ENCODE results near the gene GGCT.
"Not testable (repeated sequence)": the region's sequence is repeated elsewhere in the genome, so short reads cannot be mapped to it uniquely, and the experiment has no call there.

GGCT gene, protein sequence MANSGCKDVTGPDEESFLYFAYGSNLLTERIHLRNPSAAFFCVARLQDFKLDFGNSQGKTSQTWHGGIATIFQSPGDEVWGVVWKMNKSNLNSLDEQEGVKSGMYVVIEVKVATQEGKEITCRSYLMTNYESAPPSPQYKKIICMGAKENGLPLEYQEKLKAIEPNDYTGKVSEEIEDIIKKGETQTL

GRCh38 chr7:30504301-30505173 is at the start of gene GGCT:
Gene GGCT, minus strand, starts transcription at chr7:30504829. Its CDS starts 120 bp downstream, at chr7:30504709.
- H3K36me3 ChIP-seq (ENCODE audit: control insufficient read depth, insufficient read depth, low read length): no peaks in the 10 kb centered on the region; the same call in 1 of the 2 replicates
- H3K9me3 ChIP-seq (ENCODE audit: control insufficient read depth, insufficient read depth, low read length): no peaks in the 10 kb centered on the region
- H3K27ac ChIP-seq (ENCODE audit: low read length): no peak within 1 kb of the TSS
- peak within 1 kb of the TSS; percentile 75 for H3K4me3 ChIP-seq (ENCODE audit: low read length)
- DNase-seq (ENCODE audit: low read depth, low spot score): peak; percentile 96
- H3K4me1 ChIP-seq (ENCODE audit: control insufficient read depth, insufficient read depth, low read length): 0 out of 2 replicates have a peak, but pooled peaks cover 2% of the 10 kb centered on the region
- no CpG with 5 or more reads among the region's 64 CpGs for WGBS (ENCODE audit: insufficient coverage, insufficient read length)
- no peaks in the 10 kb centered on the region for H3K27me3 ChIP-seq (ENCODE audit: control insufficient read depth, insufficient read depth, low read length)

DNA sequence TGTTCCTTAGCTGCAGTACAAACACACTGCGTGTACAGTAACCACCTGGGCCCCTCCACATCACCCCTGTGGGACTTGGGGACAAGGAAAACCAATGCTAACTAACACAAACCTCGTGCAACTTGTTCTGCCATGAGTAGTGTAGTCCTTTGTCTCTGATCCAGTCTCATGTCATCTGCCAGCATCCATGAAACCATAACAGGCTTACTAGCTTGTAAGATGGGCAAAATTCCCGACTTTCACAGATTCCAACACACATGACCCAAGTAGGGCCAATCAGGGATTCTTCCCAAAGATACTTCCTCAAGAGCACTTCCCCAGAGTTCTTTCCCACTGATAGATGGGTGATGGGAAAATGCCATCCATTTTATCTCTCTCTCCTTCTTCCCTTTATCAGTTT is 48.9 kb upstream of the GGCT start:
- peaks cover 3% of the 10 kb centered on the region; the same call in 1 of the 2 replicates for H3K4me1 ChIP-seq (ENCODE audit: control insufficient read depth, insufficient read depth, low read length)
- no peaks in the 10 kb centered on the region for H3K9me3 ChIP-seq (ENCODE audit: control insufficient read depth, insufficient read depth, low read length)
- no peaks in the 10 kb centered on the region for H3K36me3 ChIP-seq (ENCODE audit: control insufficient read depth, insufficient read depth, low read length)
- no CpG with 5 or more reads among the region's 3 CpGs for WGBS (ENCODE audit: insufficient coverage, insufficient read length)
- H3K27me3 ChIP-seq (ENCODE audit: control insufficient read depth, insufficient read depth, low read length): no peaks in the 10 kb centered on the region
- no peak overlapping the region for H3K27ac ChIP-seq (ENCODE audit: low read length)
- H3K4me3 ChIP-seq (ENCODE audit: low read length): no peak overlapping the region
- no peak for DNase-seq (ENCODE audit: low read depth, low spot score)

GRCh38 chr7:30553141-30553540 is 48.5 kb upstream of the GGCT start:
- Histone ChIP-seq H3K4me1 (ENCODE audit: control insufficient read depth, insufficient read depth, low read length) (peaks cover 3% of the 10 kb centered on the region; the same call in 1 of the 2 replicates), H3K27me3 (ENCODE audit: control insufficient read depth, insufficient read depth, low read length) (no peaks in the 10 kb centered on the region), H3K4me3 (ENCODE audit: low read length) (no peak overlapping the region), H3K9me3 (ENCODE audit: control insufficient read depth, insufficient read depth, low read length) (no peaks in the 10 kb centered on the region), H3K36me3 (ENCODE audit: control insufficient read depth, insufficient read depth, low read length) (no peaks in the 10 kb centered on the region), H3K27ac (ENCODE audit: low read length) (no peak overlapping the region)
- no peak for DNase-seq (ENCODE audit: low read depth, low spot score)

DNA sequence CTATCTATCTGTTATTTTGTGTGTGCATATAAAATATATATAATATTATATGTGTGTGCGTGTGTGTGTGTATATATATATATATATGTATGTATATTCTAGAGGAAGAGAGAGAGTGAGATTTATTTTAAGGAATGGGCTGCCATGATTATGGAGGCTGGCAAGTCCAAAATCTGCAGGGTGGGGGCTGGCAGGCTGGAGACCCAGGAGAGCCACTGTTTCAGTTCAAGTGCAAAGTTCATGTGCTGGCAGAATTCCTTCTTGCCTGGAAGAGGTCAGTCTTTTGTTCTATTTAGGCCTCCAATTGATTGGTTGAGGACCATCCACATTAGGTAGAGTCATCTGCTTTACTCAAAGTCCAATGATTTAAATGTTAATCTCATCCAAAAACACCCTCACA is 47.7 kb upstream of the GGCT start:
- no peak for DNase-seq (ENCODE audit: low read depth, low spot score)
- no peak overlapping the region for H3K27ac ChIP-seq (ENCODE audit: low read length)

GRCh38 chr7:30549931-30550493 is 45.4 kb upstream of the GGCT start:
- no peak overlapping the region for H3K27ac ChIP-seq (ENCODE audit: low read length)
- no peaks in the 10 kb centered on the region for H3K9me3 ChIP-seq (ENCODE audit: control insufficient read depth, insufficient read depth, low read length)
- H3K36me3 ChIP-seq (ENCODE audit: control insufficient read depth, insufficient read depth, low read length): no peaks in the 10 kb centered on the region
- no peak overlapping the region for H3K4me3 ChIP-seq (ENCODE audit: low read length)
- no peaks in the 10 kb centered on the region for H3K4me1 ChIP-seq (ENCODE audit: control insufficient read depth, insufficient read depth, low read length)
- H3K27me3 ChIP-seq (ENCODE audit: control insufficient read depth, insufficient read depth, low read length): no peaks in the 10 kb centered on the region
- DNase-seq (ENCODE audit: low read depth, low spot score): no peak
- WGBS (ENCODE audit: insufficient coverage, insufficient read length): no CpG with 5 or more reads among the region's 7 CpGs

More for the DNA sequence above, 47.7 kb upstream of the GGCT start:
- no peaks in the 10 kb centered on the region for H3K9me3 ChIP-seq (ENCODE audit: control insufficient read depth, insufficient read depth, low read length)
- H3K4me1 ChIP-seq (ENCODE audit: control insufficient read depth, insufficient read depth, low read length): peaks cover 3% of the 10 kb centered on the region; the same call in 1 of the 2 replicates
- 100% methylated on average over 1 of the region's 1 CpG for WGBS (ENCODE audit: insufficient coverage, insufficient read length)
- H3K27me3 ChIP-seq (ENCODE audit: control insufficient read depth, insufficient read depth, low read length): no peaks in the 10 kb centered on the region
- no peaks in the 10 kb centered on the region for H3K36me3 ChIP-seq (ENCODE audit: control insufficient read depth, insufficient read depth, low read length)
- H3K4me3 ChIP-seq (ENCODE audit: low read length): no peak overlapping the region

DNA sequence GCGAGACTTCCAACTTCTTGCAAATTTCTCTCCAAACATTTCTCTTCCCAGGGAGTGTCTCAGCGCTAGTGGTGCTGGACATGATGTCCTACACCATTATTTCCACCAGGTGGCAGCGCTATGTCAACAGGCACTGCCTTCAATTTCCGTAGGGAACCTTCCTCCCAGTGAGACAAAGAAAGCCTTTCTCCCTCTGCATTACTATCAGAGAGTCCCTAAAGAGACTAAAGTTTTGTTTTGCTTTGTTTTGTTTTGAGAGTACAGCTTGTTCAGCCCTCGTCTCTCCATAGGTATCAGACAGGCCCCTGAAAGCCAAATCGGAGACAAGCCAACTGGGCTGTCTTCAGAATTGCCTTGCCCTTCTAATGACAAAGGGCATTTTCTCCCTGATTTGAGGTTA is 44.2 kb upstream of the GGCT start:
- no peak overlapping the region for H3K4me3 ChIP-seq (ENCODE audit: low read length)
- no peaks in the 10 kb centered on the region for H3K4me1 ChIP-seq (ENCODE audit: control insufficient read depth, insufficient read depth, low read length)
- peak; percentile 48 for DNase-seq (ENCODE audit: low read depth, low spot score)
- no peak overlapping the region for H3K27ac ChIP-seq (ENCODE audit: low read length)
- no peaks in the 10 kb centered on the region for H3K27me3 ChIP-seq (ENCODE audit: control insufficient read depth, insufficient read depth, low read length)
- no CpG with 5 or more reads among the region's 6 CpGs for WGBS (ENCODE audit: insufficient coverage, insufficient read length)
- H3K9me3 ChIP-seq (ENCODE audit: control insufficient read depth, insufficient read depth, low read length): no peaks in the 10 kb centered on the region
- no peaks in the 10 kb centered on the region for H3K36me3 ChIP-seq (ENCODE audit: control insufficient read depth, insufficient read depth, low read length)

GRCh38 chr7:30546596-30546995 is 42.0 kb upstream of the GGCT start:
- Histone ChIP-seq H3K27ac (ENCODE audit: low read length) (no peak overlapping the region), H3K4me1 (ENCODE audit: control insufficient read depth, insufficient read depth, low read length) (no peaks in the 10 kb centered on the region), H3K4me3 (ENCODE audit: low read length) (no peak overlapping the region), H3K36me3 (ENCODE audit: control insufficient read depth, insufficient read depth, low read length) (no peaks in the 10 kb centered on the region), H3K9me3 (ENCODE audit: control insufficient read depth, insufficient read depth, low read length) (no peaks in the 10 kb centered on the region), H3K27me3 (ENCODE audit: control insufficient read depth, insufficient read depth, low read length) (no peaks in the 10 kb centered on the region)
- no peak for DNase-seq (ENCODE audit: low read depth, low spot score)
- no CpG with 5 or more reads among the region's 4 CpGs for WGBS (ENCODE audit: insufficient coverage, insufficient read length)

DNA sequence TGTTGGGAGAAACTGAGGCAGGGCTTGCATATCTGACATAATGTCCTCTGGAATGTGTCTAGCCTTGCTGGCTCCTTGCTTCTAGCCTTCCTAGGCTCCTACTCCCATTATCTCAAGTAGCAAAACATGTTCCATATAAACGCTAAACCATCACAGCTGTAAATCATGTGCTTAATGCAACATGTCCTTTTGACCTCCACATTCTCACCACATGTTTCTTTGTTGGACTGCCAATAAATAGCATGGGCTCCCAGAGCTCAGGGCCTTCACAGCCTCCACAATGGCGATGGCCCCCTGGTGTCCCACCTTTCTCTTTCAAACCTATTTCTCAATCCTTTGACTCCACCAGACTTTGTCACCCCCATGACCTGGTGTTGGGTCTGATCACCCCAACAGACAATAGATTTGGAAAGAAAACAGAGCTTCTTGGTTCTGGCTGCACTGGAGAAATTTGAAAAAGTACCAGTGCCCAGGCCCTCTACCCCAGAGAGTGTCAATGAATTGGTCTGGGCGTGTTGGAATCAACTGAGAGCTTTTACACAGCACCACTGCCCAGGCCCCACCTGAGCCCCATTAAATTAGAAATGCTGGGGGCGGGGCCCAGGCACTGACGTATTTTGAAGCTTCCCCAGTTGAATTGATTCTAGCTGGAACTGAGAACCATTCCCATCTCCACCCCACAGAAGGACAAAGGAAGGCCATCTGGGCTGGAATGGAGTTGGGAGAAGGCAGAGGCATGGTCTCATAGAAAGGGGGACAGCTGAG is 41.3 kb upstream of the GGCT start:
- Histone ChIP-seq H3K9me3 (ENCODE audit: control insufficient read depth, insufficient read depth, low read length) (no peaks in the 10 kb centered on the region), H3K4me1 (ENCODE audit: control insufficient read depth, insufficient read depth, low read length) (no peaks in the 10 kb centered on the region), H3K27me3 (ENCODE audit: control insufficient read depth, insufficient read depth, low read length) (no peaks in the 10 kb centered on the region), H3K27ac (ENCODE audit: low read length) (no peak overlapping the region), H3K4me3 (ENCODE audit: low read length) (no peak overlapping the region), H3K36me3 (ENCODE audit: control insufficient read depth, insufficient read depth, low read length) (no peaks in the 10 kb centered on the region)
- no CpG with 5 or more reads among the region's 5 CpGs for whole genome bisulfite sequencing (ENCODE audit: insufficient coverage, insufficient read length)
- DNase-seq (ENCODE audit: low read depth, low spot score): no peak

DNA sequence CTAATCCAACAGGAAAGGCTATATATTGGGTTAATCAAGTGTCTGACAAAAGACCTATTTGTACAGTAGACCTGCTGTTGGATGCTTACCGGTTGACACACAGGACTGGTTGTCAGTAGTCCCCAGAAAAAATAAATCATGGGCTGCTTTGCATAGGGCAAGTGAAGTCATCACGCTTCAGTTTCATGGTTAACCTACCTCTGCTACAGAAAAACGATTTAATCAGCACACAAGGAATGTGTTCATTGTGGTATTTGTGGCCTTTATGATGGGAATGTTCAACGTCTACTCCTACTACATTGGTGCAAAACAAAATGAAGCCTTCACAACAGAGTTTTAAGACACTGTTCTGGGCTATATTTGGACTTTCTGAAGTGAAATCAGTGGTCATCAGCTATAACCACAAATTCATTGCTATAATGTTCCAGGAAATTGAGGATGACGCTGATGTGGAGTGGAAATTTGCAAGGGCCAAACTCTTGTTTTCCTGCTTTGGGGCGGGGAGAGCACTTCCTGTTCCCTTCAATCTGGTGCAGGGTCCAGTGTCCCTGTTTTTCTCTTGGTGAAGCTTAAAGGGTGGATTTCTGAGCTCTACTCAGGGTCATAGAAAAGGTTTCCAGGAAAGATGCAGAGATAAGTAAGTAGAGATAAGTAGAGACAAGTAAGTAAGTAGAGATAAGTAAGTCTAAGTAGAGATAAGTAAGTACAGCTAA is 39.3 kb upstream of the GGCT start:
- DNase-seq (ENCODE audit: low read depth, low spot score): no peak
- Histone ChIP-seq H3K36me3 (ENCODE audit: control insufficient read depth, insufficient read depth, low read length) (no peaks in the 10 kb centered on the region), H3K4me1 (ENCODE audit: control insufficient read depth, insufficient read depth, low read length) (no peaks in the 10 kb centered on the region), H3K9me3 (ENCODE audit: control insufficient read depth, insufficient read depth, low read length) (no peaks in the 10 kb centered on the region), H3K27ac (ENCODE audit: low read length) (no peak overlapping the region), H3K27me3 (ENCODE audit: control insufficient read depth, insufficient read depth, low read length) (no peaks in the 10 kb centered on the region), H3K4me3 (ENCODE audit: low read length) (no peak overlapping the region)
- WGBS (ENCODE audit: insufficient coverage, insufficient read length): no CpG with 5 or more reads among the region's 6 CpGs

DNA sequence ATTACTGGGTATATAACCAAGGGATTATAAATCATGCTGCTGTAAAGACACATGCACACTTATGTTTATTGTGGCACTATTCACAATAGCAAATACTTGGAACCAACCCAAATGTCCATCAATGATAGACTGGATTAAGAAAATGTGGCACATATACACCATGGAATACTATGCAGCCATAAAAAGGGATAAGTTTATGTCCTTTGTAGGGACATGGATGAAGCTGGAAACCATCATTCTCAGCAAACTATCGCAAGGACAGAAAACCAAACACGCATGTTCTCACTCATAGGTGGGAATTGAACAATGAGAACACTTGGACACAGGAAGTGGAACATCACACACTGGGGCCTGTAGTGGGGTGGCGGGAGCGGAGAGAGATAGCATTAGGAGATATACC is 38.5 kb upstream of the GGCT start:
- H3K36me3 ChIP-seq (ENCODE audit: control insufficient read depth, insufficient read depth, low read length); H3K27ac ChIP-seq (ENCODE audit: low read length); H3K9me3 ChIP-seq (ENCODE audit: control insufficient read depth, insufficient read depth, low read length); H3K27me3 ChIP-seq (ENCODE audit: control insufficient read depth, insufficient read depth, low read length); H3K4me1 ChIP-seq (ENCODE audit: control insufficient read depth, insufficient read depth, low read length); DNase-seq (ENCODE audit: low read depth, low spot score); H3K4me3 ChIP-seq (ENCODE audit: low read length): not testable (repeated sequence)
- WGBS (ENCODE audit: insufficient coverage, insufficient read length): no CpG with 5 or more reads among the region's 4 CpGs

Data from iPS DF 6.9 (cell line).